ENCODE data around the gene AAMP. TPM values are rescaled to one million over a fixed set of nuclear protein-coding genes. Genes with fewer than 3 reads are reported as not detected.

Gene AAMP
- total and polyA plus RNA-seq, 4 experiments from 2014 or later = 66.2 to 101 (median 72.6) TPM

GRCh38 chr2:218271865-218272530 lies 2.1 kb upstream of the AAMP start:
- H3K4me1 ChIP-seq (ENCODE audit: insufficient read depth, low read length) = peaks cover 34% of the 10 kb centered on the region
- intact Hi-C loops (cut with micrococcal nuclease) = loop anchor here (1.0 to 5.0 kb wide), 6 partner anchors 29 to 1115 kb away; partner anchors contain the start of genes BCS1L, CATIP, DNPEP and ZNF142
- DNase-seq = no peak
- no peaks in the 10 kb centered on the region for H3K9me3 ChIP-seq (ENCODE audit: control insufficient read depth in 1 of 2, low read length in 2 of 2)
- H3K27ac ChIP-seq (ENCODE audit: low read depth, low read length) = peak overlapping the region; percentile 51
- H3K27me3 ChIP-seq (ENCODE audit: insufficient read depth, low read length) = no peaks in the 10 kb centered on the region
- CTCF ChIA-PET (ENCODE audit: partially characterized antibody) = interaction anchor here (0.5 to 7.5 kb wide), 24 partner anchors 10 to 996 kb away, joined by 3 to 446 read pairs (median 6); partner anchors contain the start of genes CATIP, CTDSP1 and TMBIM1
- Mint-ChIP-seq H3K4me1 (peaks cover 30 to 57% (median 42%) of the 10 kb centered on the region in 4 donors), H3K4me3 (peak overlapping the region; percentile 50 to 95 (median 92)), H3K9me3 (no peaks in the 10 kb centered on the region), H3K27ac (peak overlapping the region; percentile 18 to 96 (median 89)), H3K36me3 (peaks cover 38 to 64% of the 10 kb centered on the region in 2 donors), H3K27me3 (no peaks in the 10 kb centered on the region)
- no peak overlapping the region for H3K4me3 ChIP-seq (ENCODE audit: low read length in 2 of 2)
- POLR2A ChIA-PET (ENCODE audit: partially characterized antibody) = interaction anchor here (0.6 to 9.5 kb wide), 11 partner anchors 13 to 133 kb away, joined by 3 to 188 read pairs (median 12); partner anchors contain the start of genes ARPC2, CATIP, CTDSP1 and TMBIM1
- peaks cover 42% of the 10 kb centered on the region for H3K36me3 ChIP-seq (ENCODE audit: insufficient read depth, low read length)

- H3K9me3 Mint-ChIP-seq = no peaks in the 10 kb centered on the region
- Histone ChIP-seq H3K9me3 (ENCODE audit: control insufficient read depth in 1 of 2, low read length in 2 of 2) (no peaks in the 10 kb centered on the region), H3K27ac (ENCODE audit: low read depth, low read length) (peak overlapping the region; percentile 51), H3K27me3 (ENCODE audit: insufficient read depth, low read length) (no peaks in the 10 kb centered on the region), H3K4me3 (ENCODE audit: low read length in 2 of 2) (peak overlapping the region in 1 of 2 donors; percentile 79), H3K36me3 (ENCODE audit: insufficient read depth, low read length) (peaks cover 42% of the 10 kb centered on the region), H3K4me1 (ENCODE audit: insufficient read depth, low read length) (peaks cover 34% of the 10 kb centered on the region)
- intact Hi-C loops (cut with micrococcal nuclease) = loop anchor here (2.0 to 5.0 kb wide), 2 partner anchors 387 to 1116 kb away; partner anchors contain the start of genes BCS1L, DNPEP and ZNF142
- peak overlapping the region; percentile 18 to 96 (median 89) for H3K27ac Mint-ChIP-seq
- POLR2A ChIA-PET (ENCODE audit: partially characterized antibody) = interaction anchor here (0.8 to 9.5 kb wide), 10 partner anchors 13 to 134 kb away, joined by 3 to 188 read pairs (median 14); partner anchors contain the start of genes ARPC2, CTDSP1 and TMBIM1
- peaks cover 36 to 62% of the 10 kb centered on the region in 2 donors for H3K36me3 Mint-ChIP-seq
- CTCF ChIA-PET (ENCODE audit: partially characterized antibody) = interaction anchor here (0.9 to 7.5 kb wide), 22 partner anchors 9 to 577 kb away, joined by 3 to 446 read pairs (median 7); partner anchors contain the start of genes CATIP and TMBIM1
- H3K4me3 Mint-ChIP-seq = peak overlapping the region; percentile 67 to 95 (median 92)
- H3K4me1 Mint-ChIP-seq = peaks cover 31 to 60% (median 43%) of the 10 kb centered on the region in 4 donors
- no peaks in the 10 kb centered on the region for H3K27me3 Mint-ChIP-seq
- DNase-seq = no peak
Observed at GRCh38 chr2:218271487-218271797, 1.5 kb upstream of the AAMP start.

- intact Hi-C loops (cut with micrococcal nuclease) = loop anchor here (1.0 to 5.0 kb wide), 10 partner anchors 15 to 1116 kb away; partner anchors contain the start of genes ARPC2, BCS1L, CNOT9 and DNPEP
- Mint-ChIP-seq H3K4me3 (peak overlapping the region; percentile 87 to 96 (median 94)), H3K9me3 (no peaks in the 10 kb centered on the region), H3K27ac (peak overlapping the region; percentile 87 to 96 (median 93)), H3K4me1 (peaks cover 33 to 60% (median 46%) of the 10 kb centered on the region in 4 donors), H3K27me3 (no peaks in the 10 kb centered on the region), H3K36me3 (peaks cover 35 to 59% of the 10 kb centered on the region in 2 donors)
- no peak for DNase-seq
- Histone ChIP-seq H3K36me3 (ENCODE audit: insufficient read depth, low read length) (peaks cover 42% of the 10 kb centered on the region), H3K9me3 (ENCODE audit: control insufficient read depth in 1 of 2, low read length in 2 of 2) (no peaks in the 10 kb centered on the region), H3K4me1 (ENCODE audit: insufficient read depth, low read length) (peaks cover 34% of the 10 kb centered on the region), H3K27me3 (ENCODE audit: insufficient read depth, low read length) (no peaks in the 10 kb centered on the region), H3K4me3 (ENCODE audit: low read length in 2 of 2) (peak overlapping the region; percentile 71 to 79), H3K27ac (ENCODE audit: low read depth, low read length) (peak overlapping the region; percentile 51)
- ChIA-PET CTCF (ENCODE audit: partially characterized antibody) (interaction anchor here (0.8 to 7.5 kb wide), 30 partner anchors 9 to 577 kb away, joined by 3 to 446 read pairs (median 6); partner anchors contain the start of genes CATIP and TMBIM1), POLR2A (ENCODE audit: partially characterized antibody) (interaction anchor here (0.8 to 9.5 kb wide), 25 partner anchors 13 to 906 kb away, joined by 3 to 188 read pairs (median 5); partner anchors contain the start of genes ARPC2, BCS1L, CATIP and CNPPD1)
Observed at GRCh38 chr2:218270721-218271486, 967 bp upstream of the AAMP start.

- peaks cover 22 to 49% of the 10 kb centered on the region in 2 donors for H3K36me3 Mint-ChIP-seq
- intact Hi-C loops (cut with micrococcal nuclease) = no loop called here
- DNase-seq = no peak
- Histone ChIP-seq H3K4me1 (ENCODE audit: insufficient read depth, low read length) (peaks cover 25% of the 10 kb centered on the region), H3K27me3 (ENCODE audit: insufficient read depth, low read length) (no peaks in the 10 kb centered on the region), H3K4me3 (ENCODE audit: low read length in 2 of 2) (no peak overlapping the region), H3K9me3 (ENCODE audit: control insufficient read depth in 1 of 2, low read length in 2 of 2) (no peaks in the 10 kb centered on the region), H3K27ac (ENCODE audit: low read depth, low read length) (no peak overlapping the region), H3K36me3 (ENCODE audit: insufficient read depth, low read length) (peaks cover 48% of the 10 kb centered on the region)
- POLR2A ChIA-PET (ENCODE audit: partially characterized antibody) = interaction anchor here (1.1 kb wide), 1 partner anchor 13 kb away, joined by 3 read pairs; no protein-coding TSS in a partner anchor
- H3K4me1 Mint-ChIP-seq = peaks cover 29 to 51% (median 37%) of the 10 kb centered on the region in 4 donors
- peak overlapping the region in 6 of 8 donors; percentile 2 to 70 (median 28) for H3K4me3 Mint-ChIP-seq
- H3K9me3 Mint-ChIP-seq = no peaks in the 10 kb centered on the region
- H3K27me3 Mint-ChIP-seq = no peaks in the 10 kb centered on the region
- CTCF ChIA-PET (ENCODE audit: partially characterized antibody) = interaction anchor here (1.1 to 2.6 kb wide), 6 partner anchors 8 to 51 kb away, joined by 3 to 11 read pairs (median 4); no protein-coding TSS in a partner anchor
- peak overlapping the region in 6 of 7 donors; percentile 10 to 77 (median 56) for H3K27ac Mint-ChIP-seq
Observed at GRCh38 chr2:218267259-218267658, 2.7 kb downstream of the AAMP start.

GRCh38 chr2:218266316-218266979 lies 3.5 kb downstream of the AAMP start:
- no peak for DNase-seq
- Histone ChIP-seq H3K4me1 (ENCODE audit: insufficient read depth, low read length) (peaks cover 17% of the 10 kb centered on the region), H3K27ac (ENCODE audit: low read depth, low read length) (no peak overlapping the region), H3K4me3 (ENCODE audit: low read length in 2 of 2) (no peak overlapping the region), H3K36me3 (ENCODE audit: insufficient read depth, low read length) (peaks cover 48% of the 10 kb centered on the region), H3K27me3 (ENCODE audit: insufficient read depth, low read length) (no peaks in the 10 kb centered on the region), H3K9me3 (ENCODE audit: control insufficient read depth in 1 of 2, low read length in 2 of 2) (no peaks in the 10 kb centered on the region)
- peak overlapping the region in 2 of 7 donors; percentile 35 to 78 for H3K27ac Mint-ChIP-seq
- H3K27me3 Mint-ChIP-seq = no peaks in the 10 kb centered on the region
- no peaks in the 10 kb centered on the region for H3K9me3 Mint-ChIP-seq
- CTCF ChIA-PET (ENCODE audit: partially characterized antibody) = interaction anchor here (0.8 to 2.6 kb wide), 3 partner anchors 9 to 81 kb away, joined by 3 to 11 read pairs (median 4); no protein-coding TSS in a partner anchor
- no peak overlapping the region for H3K4me3 Mint-ChIP-seq
- POLR2A ChIA-PET (ENCODE audit: partially characterized antibody) = no interaction called here
- H3K4me1 Mint-ChIP-seq = peaks cover 21 to 43% (median 29%) of the 10 kb centered on the region in 4 donors
- intact Hi-C loops (cut with micrococcal nuclease) = no loop called here
- H3K36me3 Mint-ChIP-seq = peaks cover 22 to 49% of the 10 kb centered on the region in 2 donors

GRCh38 chr2:218265626-218266025 lies 4.3 kb downstream of the AAMP start:
- peak overlapping the region in 1 of 8 donors; percentile 49 for H3K4me3 Mint-ChIP-seq
- Histone ChIP-seq H3K36me3 (ENCODE audit: insufficient read depth, low read length) (peaks cover 48% of the 10 kb centered on the region), H3K27ac (ENCODE audit: low read depth, low read length) (no peak overlapping the region), H3K27me3 (ENCODE audit: insufficient read depth, low read length) (no peaks in the 10 kb centered on the region), H3K9me3 (ENCODE audit: control insufficient read depth in 1 of 2, low read length in 2 of 2) (no peaks in the 10 kb centered on the region), H3K4me1 (ENCODE audit: insufficient read depth, low read length) (peaks cover 8% of the 10 kb centered on the region), H3K4me3 (ENCODE audit: low read length in 2 of 2) (no peak overlapping the region)
- peaks cover 15 to 35% (median 23%) of the 10 kb centered on the region in 4 donors for H3K4me1 Mint-ChIP-seq
- POLR2A ChIA-PET (ENCODE audit: partially characterized antibody) = no interaction called here
- intact Hi-C loops (cut with micrococcal nuclease) = no loop called here
- H3K27me3 Mint-ChIP-seq = no peaks in the 10 kb centered on the region
- CTCF ChIA-PET (ENCODE audit: partially characterized antibody) = interaction anchor here (2.6 kb wide), 1 partner anchor 8 kb away, joined by 11 read pairs; no protein-coding TSS in a partner anchor
- no peak for DNase-seq
- H3K36me3 Mint-ChIP-seq = peaks cover 22 to 44% of the 10 kb centered on the region in 2 donors
- H3K27ac Mint-ChIP-seq = peak overlapping the region in 1 of 7 donors; percentile 71
- H3K9me3 Mint-ChIP-seq = no peaks in the 10 kb centered on the region
